Measurements from ENCODE around the gene PHETA1.

PHETA1 gene

DNA sequence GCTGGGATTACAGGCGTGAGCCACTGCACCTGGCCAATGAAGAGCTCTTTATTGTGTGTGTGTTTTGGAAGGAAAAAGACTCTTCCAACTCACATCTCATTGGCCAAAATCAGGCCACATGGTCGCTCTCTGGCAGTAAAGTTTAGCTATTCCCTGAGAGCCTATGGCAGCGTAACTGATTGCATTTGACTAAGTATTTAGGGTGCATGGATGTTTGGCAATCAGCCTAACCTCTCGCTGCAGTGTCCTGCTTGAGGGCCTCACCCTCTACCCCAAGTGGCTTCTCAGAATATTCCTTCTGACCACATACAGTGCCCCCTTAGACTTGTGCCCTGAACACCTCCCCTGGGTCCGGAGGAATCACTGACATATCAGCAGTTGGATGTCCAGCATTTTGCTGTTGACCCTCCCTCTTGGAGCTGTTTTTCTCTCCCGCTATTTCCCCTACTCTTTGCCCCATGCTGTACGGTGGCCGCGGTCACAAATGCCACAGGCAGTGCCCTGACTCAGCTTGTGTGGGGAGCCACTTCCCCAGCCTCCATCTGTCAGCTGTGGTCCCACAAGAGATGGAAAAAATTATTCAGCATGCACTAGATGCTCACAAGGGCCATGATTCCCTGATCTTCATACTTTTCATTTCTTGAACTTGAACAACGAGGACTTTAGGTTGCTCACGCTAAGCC, 9.5 kb downstream of the PHETA1 start:
- Histone ChIP-seq H3K27ac (ENCODE audit: low read depth, low read length, poor library complexity, severe bottlenecking) (no peak overlapping the region), H3K4me1 (ENCODE audit: insufficient read depth, low read length, severe bottlenecking) (peaks cover 4% of the 10 kb centered on the region), H3K9me3 (ENCODE audit: low read length) (no peaks in the 10 kb centered on the region), H3K9ac (ENCODE audit: low read length) (no peak overlapping the region), H4K20me1 (ENCODE audit: insufficient read depth, low read length) (no peaks in the 10 kb centered on the region), H3K27me3 (ENCODE audit: insufficient read depth, low read length) (no peaks in the 10 kb centered on the region), H3K79me2 (ENCODE audit: insufficient read depth, low read length) (no peaks in the 10 kb centered on the region), H2AFZ (ENCODE audit: low read length) (no peak overlapping the region), H3K4me2 (ENCODE audit: low read length) (no peak overlapping the region), H3K9me2 (ENCODE audit: low read depth, low read length) (no peaks in the 10 kb centered on the region), H3F3A (ENCODE audit: insufficient read depth, low read length) (no peaks in the 10 kb centered on the region), H3K36me3 (ENCODE audit: insufficient read depth, low read length) (no peaks in the 10 kb centered on the region), H3K4me3 (ENCODE audit: low read depth, low read length, poor library complexity, severe bottlenecking) (no peak overlapping the region)
- no peak for TF ChIP-seq CTCF (IDR thresholded peaks at IDR 0.05; ENCODE audit: low read length)

GRCh38 chr12:111355201-111355925, 13.5 kb downstream of the PHETA1 start:
- Histone ChIP-seq H3K9me3 (ENCODE audit: low read length) (no peaks in the 10 kb centered on the region), H3K4me1 (ENCODE audit: insufficient read depth, low read length, severe bottlenecking) (peaks cover 4% of the 10 kb centered on the region), H3K4me3 (ENCODE audit: low read depth, low read length, poor library complexity, severe bottlenecking) (no peak overlapping the region), H3K9me2 (ENCODE audit: low read depth, low read length) (no peaks in the 10 kb centered on the region), H2AFZ (ENCODE audit: low read length) (no peak overlapping the region), H3K36me3 (ENCODE audit: insufficient read depth, low read length) (no peaks in the 10 kb centered on the region), H3K79me2 (ENCODE audit: insufficient read depth, low read length) (no peaks in the 10 kb centered on the region), H3K9ac (ENCODE audit: low read length) (no peak overlapping the region), H3F3A (ENCODE audit: insufficient read depth, low read length) (no peaks in the 10 kb centered on the region), H3K27me3 (ENCODE audit: insufficient read depth, low read length) (no peaks in the 10 kb centered on the region), H4K20me1 (ENCODE audit: insufficient read depth, low read length) (no peaks in the 10 kb centered on the region), H3K27ac (ENCODE audit: low read depth, low read length, poor library complexity, severe bottlenecking) (no peak overlapping the region), H3K4me2 (ENCODE audit: low read length) (no peak overlapping the region)
- no peak for TF ChIP-seq CTCF (IDR thresholded peaks at IDR 0.05; ENCODE audit: low read length)
- no peak for TF ChIP-seq EZH2 (IDR thresholded peaks at IDR 0.05; ENCODE audit: borderline replicate concordance, low read length)

DNA sequence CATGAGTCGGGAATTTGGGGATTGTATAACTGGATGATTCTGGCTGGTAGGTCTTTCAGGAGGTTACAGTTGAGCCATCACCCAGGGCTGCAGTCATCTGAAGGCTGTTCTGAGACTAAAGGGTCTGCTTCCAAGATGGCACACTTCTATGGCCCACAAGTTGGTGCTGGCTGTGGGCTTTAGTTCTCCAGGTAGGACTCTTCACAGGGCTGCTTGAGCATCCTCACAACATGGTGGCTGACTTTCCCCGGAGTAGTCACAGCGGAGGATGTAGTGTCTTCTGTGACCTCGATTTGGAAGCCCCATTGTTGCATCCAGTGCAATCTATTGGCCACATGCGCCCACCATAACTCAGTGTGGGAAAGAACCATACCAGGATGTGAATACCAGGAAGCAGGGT, 14.4 kb downstream of the PHETA1 start:
- H3K27ac ChIP-seq (ENCODE audit: low read depth, low read length, poor library complexity, severe bottlenecking) = no peak overlapping the region
- H3K9ac ChIP-seq (ENCODE audit: low read length) = no peak overlapping the region
- no peaks in the 10 kb centered on the region for H3K9me2 ChIP-seq (ENCODE audit: low read depth, low read length)
- no peaks in the 10 kb centered on the region for H3K27me3 ChIP-seq (ENCODE audit: insufficient read depth, low read length)
- H3K4me1 ChIP-seq (ENCODE audit: insufficient read depth, low read length, severe bottlenecking) = peaks cover 4% of the 10 kb centered on the region
- H3K4me2 ChIP-seq (ENCODE audit: low read length) = no peak overlapping the region
- H3K36me3 ChIP-seq (ENCODE audit: insufficient read depth, low read length) = no peaks in the 10 kb centered on the region
- no peaks in the 10 kb centered on the region for H3K79me2 ChIP-seq (ENCODE audit: insufficient read depth, low read length)
- H3K4me3 ChIP-seq (ENCODE audit: low read depth, low read length, poor library complexity, severe bottlenecking) = no peak overlapping the region
- H3F3A ChIP-seq (ENCODE audit: insufficient read depth, low read length) = no peaks in the 10 kb centered on the region
- no peaks in the 10 kb centered on the region for H4K20me1 ChIP-seq (ENCODE audit: insufficient read depth, low read length)
- no peaks in the 10 kb centered on the region for H3K9me3 ChIP-seq (ENCODE audit: low read length)
- TF ChIP-seq CTCF (IDR thresholded peaks at IDR 0.05; ENCODE audit: low read length) (no peak), EZH2 (IDR thresholded peaks at IDR 0.05; ENCODE audit: borderline replicate concordance, low read length) (no peak)
- H2AFZ ChIP-seq (ENCODE audit: low read length) = no peak overlapping the region
